ENCODE data around the gene CD164.

GRCh38 chr6:109396046-109396718, 13.9 kb upstream of the CD164 start:
- no peak for TF ChIP-seq CTCF (IDR thresholded peaks at IDR 0.05)
- TF ChIP-seq POLR2A (IDR thresholded peaks at IDR 0.05) = no peak
